ENCODE data around the gene FRA10AC1.

FRA10AC1 gene

DNA sequence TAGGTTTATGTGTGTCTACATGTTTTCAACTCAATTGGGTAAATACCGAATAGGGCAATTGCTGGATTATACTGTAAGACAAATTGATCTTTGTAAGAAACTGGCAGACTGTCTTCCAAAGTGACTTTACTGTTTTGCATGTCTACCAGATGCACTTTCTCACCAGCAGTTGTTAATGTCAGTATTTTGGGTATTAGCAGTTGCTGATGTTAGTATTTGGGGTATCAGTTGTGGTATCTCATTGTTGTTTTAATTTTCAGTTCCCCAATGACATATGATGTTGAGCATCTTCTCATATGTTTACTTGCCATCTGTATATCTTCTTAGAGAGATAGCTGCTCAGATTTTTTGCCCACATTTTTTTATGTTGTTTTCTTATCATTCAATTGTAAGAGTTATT lies 79.5 kb downstream of the FRA10AC1 start:
- no peak for DNase-seq

DNA sequence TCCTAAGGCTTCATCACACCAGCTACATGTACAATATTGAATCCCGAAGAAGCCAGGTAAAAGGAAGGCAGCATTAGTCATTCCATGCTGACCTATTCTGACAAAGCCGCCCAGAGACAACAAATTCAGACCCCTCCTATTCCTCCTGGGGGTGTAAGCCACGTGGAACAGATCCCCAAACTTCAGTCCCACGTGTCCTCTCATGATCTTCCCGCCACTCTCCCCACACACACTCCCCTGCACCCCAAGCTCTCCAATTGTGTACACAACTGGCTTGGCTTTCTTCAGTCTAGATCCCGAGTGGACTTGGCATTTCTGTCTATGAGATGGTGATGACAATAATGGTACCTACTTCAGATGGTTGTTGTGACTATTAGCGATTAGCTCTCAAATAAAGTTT lies 81.5 kb downstream of the FRA10AC1 start:
- no peak for DNase-seq
